Uterus (tissue), 2 donors: Measurements from ENCODE around the gene PPP2R5B.

Experiments used
- CTCF ChIP-seq, 4 experiments: fragments of 200-600 bp in 2 of 4; fragments of 450-650 bp in 2 of 4; sonication (generic) in 2 of 4; IDR thresholded peaks; one replicate each; pipeline ENCODE4 v1.5.1; 2016 to 2019; ENCODE audit warnings: antibody characterized with exemption in 4 of 4, mild to moderate bottlenecking in 2 of 4, moderate library complexity in 1 of 4
- POLR2A ChIP-seq, 2 donors: fragments of 450-650 bp; IDR thresholded peaks; one replicate each; pipeline ENCODE4 v1.6.1; 2016; ENCODE audit warnings: antibody characterized with exemption in 2 of 2, mild to moderate bottlenecking in 1 of 2, moderate library complexity in 1 of 2

GRCh38 chr11:64892838-64893193, 31.7 kb upstream of the PPP2R5B start:
- no peak for TF ChIP-seq CTCF (IDR thresholded peaks at IDR 0.05)
- TF ChIP-seq POLR2A (IDR thresholded peaks at IDR 0.05) = no peak
